WTC11 (cell line): Measurements from ENCODE around the gene CDCA8.

Source experiments
- AFF4 ChIP-seq: sonication (generic); formaldehyde crosslinking; IDR thresholded peaks from 2 replicates; pipeline ENCODE4 v1.8.1; 2023; ENCODE audit warnings: mild to moderate bottlenecking, missing genetic modification reagents, borderline replicate concordance
- ATF2 ChIP-seq: sonication (generic); formaldehyde crosslinking; IDR thresholded peaks from 2 replicates; pipeline ENCODE4 v1.8.1; 2022; ENCODE audit warnings: low read depth, missing genetic modification reagents, borderline replicate concordance
- CTCF ChIP-seq: fragments of 200-600 bp; IDR thresholded peaks from 2 replicates; pipeline ENCODE4 v1.8.0; 2022; ENCODE audit warnings: antibody characterized with exemption
- GTF2I ChIP-seq: fragments of 250-450 bp; sonication (Bioruptor Pico); conservative IDR thresholded peaks from 2 replicates; pipeline ENCODE4 v1.4.0; 2021; ENCODE audit warnings: mild to moderate bottlenecking
- NFATC4 ChIP-seq: fragments of 250-450 bp; sonication (Bioruptor Pico); IDR thresholded peaks from 2 replicates; pipeline ENCODE4 v1.9.0; 2021; ENCODE audit warnings: mild to moderate bottlenecking
- SP1 ChIP-seq: sonication (generic); formaldehyde crosslinking; conservative IDR thresholded peaks from 2 replicates; pipeline ENCODE4 v1.8.1; 2022; ENCODE audit warnings: missing genetic modification reagents
- TCF7 ChIP-seq: sonication (generic); formaldehyde crosslinking; IDR thresholded peaks from 2 replicates; pipeline ENCODE4 v1.8.0; 2022; ENCODE audit warnings: mild to moderate bottlenecking, low read depth, missing genetic modification reagents, moderate library complexity
- USF2 ChIP-seq: sonication (generic); formaldehyde crosslinking; IDR thresholded peaks from 2 replicates; pipeline ENCODE4 v1.8.1; 2023; ENCODE audit warnings: mild to moderate bottlenecking, missing genetic modification reagents, moderate library complexity
- ZNF121 ChIP-seq: sonication (generic); formaldehyde crosslinking; IDR thresholded peaks from 2 replicates; pipeline ENCODE4 v1.8.0; 2023; ENCODE audit warnings: missing genetic modification reagents

GRCh38 chr1:37697090-37697489 lies 4.8 kb downstream of the CDCA8 start:
- no peak for TF ChIP-seq CTCF
- TF ChIP-seq USF2 (CRISPR knock-in tag): no peak
- TF ChIP-seq ZNF121 (CRISPR knock-in tag): no peak
- no peak for TF ChIP-seq SP1 (CRISPR knock-in tag)
- TF ChIP-seq TCF7: no peak
- no peak for TF ChIP-seq ATF2 (CRISPR knock-in tag)
- no peak for TF ChIP-seq NFATC4 (CRISPR knock-in tag)
- TF ChIP-seq GTF2I (CRISPR knock-in tag): no peak
- TF ChIP-seq AFF4 (CRISPR knock-in tag): no peak
